H1 (cell line): Measurements from ENCODE around the gene KCNJ4. TPM values are rescaled to one million over a fixed set of nuclear protein-coding genes. Genes with fewer than 3 reads are reported as not detected.

Experiments
- CTCF ChIA-PET: fragments of 300-600 bp; sonication (Branson Sonifier 250); formaldehyde crosslinking; loops from one replicate; lab custom pipeline; 2021; ENCODE audit not compliant: partially characterized antibody; lab: Charles Lee
- POLR2A ChIA-PET: fragments of 300-600 bp; sonication (Branson Sonifier 250); formaldehyde crosslinking; loops from one replicate; lab custom pipeline; 2021; ENCODE audit warnings: inconsistent platforms; ENCODE audit not compliant: partially characterized antibody; lab: Charles Lee
- DNase-seq, 2 experiments: peaks; one replicate each; pipeline versions ENCODE4 v3.0.0 to v3.0.0-alpha.2; 2010 to 2022; ENCODE audit warnings: low spot score in 2 of 2, low read depth in 1 of 2, mixed read lengths in 1 of 2
- FAIRE-seq: peaks from 2 replicates; lab custom pipeline; 2011; peaks lifted over from hg19 to GRCh38; lab: Jason Lieb, UNC
- H2AFZ ChIP-seq: 2 replicates; pipeline ENCODE4 v1.8.1; 2012; ENCODE audit warnings: low read length, inconsistent platforms
- H2AK5ac ChIP-seq: 2 replicates; pipeline ENCODE4 v1.6.1; 2013; ENCODE audit warnings: low read depth, low read length
- H2BK120ac ChIP-seq: replicated peaks from 2 replicates; pipeline ENCODE3; 2013; ENCODE audit warnings: low read depth, low read length, inconsistent platforms
- H2BK12ac ChIP-seq: 2 replicates; pipeline ENCODE4 v1.6.1; 2013; ENCODE audit warnings: low read depth, low read length
- H2BK15ac ChIP-seq: 2 replicates; pipeline ENCODE4 v1.6.1; 2013; ENCODE audit warnings: low read length
- H2BK20ac ChIP-seq: 2 replicates; pipeline ENCODE4 v1.6.1; 2013; ENCODE audit warnings: low read length
- H2BK5ac ChIP-seq: 2 replicates; pipeline ENCODE4 v1.6.1; 2013; ENCODE audit warnings: low read depth, low read length
- H3K14ac ChIP-seq: 2 replicates; pipeline ENCODE4 v1.6.1; 2013; ENCODE audit warnings: inconsistent platforms; ENCODE audit not compliant: insufficient read length
- H3K18ac ChIP-seq: 2 replicates; pipeline ENCODE4 v1.6.1; 2013; ENCODE audit warnings: low read length; ENCODE audit errors: extremely low read depth
- H3K23ac ChIP-seq: 2 replicates; pipeline ENCODE4 v1.6.1; 2013; ENCODE audit warnings: inconsistent platforms; ENCODE audit not compliant: insufficient read length
- H3K23me2 ChIP-seq: 2 replicates; pipeline ENCODE4 v1.6.1; 2013; ENCODE audit warnings: low read depth, low read length
- H3K27ac ChIP-seq: 2 replicates; pipeline ENCODE4 v1.6.1; 2011; ENCODE audit warnings: low read depth, low read length, inconsistent platforms
- H3K27me3 ChIP-seq, 4 experiments: replicated peaks in 1 of 4; 1 replicate in 1 of 4; 2 replicates in 3 of 4; pipeline versions ENCODE4 v1.6.1 to v1.8.1; 2011 to 2013; ENCODE audit warnings: low read length in 3 of 4, mild to moderate bottlenecking in 3 of 4, inconsistent platforms in 2 of 4, mixed read lengths in 2 of 4, moderate library complexity in 1 of 4; ENCODE audit not compliant: control insufficient read depth in 3 of 4, insufficient read depth in 3 of 4; ENCODE audit errors: extremely low read depth in 1 of 4
- H3K36me3 ChIP-seq, 4 experiments: 2 replicates each; pipeline versions ENCODE4 v1.6.1 to v1.8.1; 2011 to 2013; ENCODE audit warnings: mild to moderate bottlenecking in 4 of 4, low read length in 3 of 4, moderate library complexity in 2 of 4, control low read depth in 1 of 4, inconsistent platforms in 1 of 4; ENCODE audit not compliant: insufficient read depth in 4 of 4, control insufficient read depth in 2 of 4
- H3K4ac ChIP-seq: replicated peaks from 2 replicates; pipeline ENCODE3; 2013; ENCODE audit warnings: low read length, low read depth, mixed read lengths, inconsistent platforms; ENCODE audit not compliant: insufficient read length
- H3K4me1 ChIP-seq, 4 experiments: replicated peaks in 1 of 4; 1 replicate in 1 of 4; 2 replicates in 3 of 4; pipeline versions ENCODE4 v1.6.1 to v1.8.1; 2011 to 2013; ENCODE audit warnings: low read length in 3 of 4, inconsistent platforms in 2 of 4, mixed read lengths in 1 of 4; ENCODE audit not compliant: insufficient read depth in 4 of 4, control insufficient read depth in 3 of 4
- H3K4me2 ChIP-seq, 2 experiments: 2 replicates each; pipeline versions ENCODE4 v1.6.1 to v1.8.1; 2011 to 2013; ENCODE audit warnings: low read depth in 2 of 2, low read length in 2 of 2, control low read depth in 1 of 2, inconsistent platforms in 1 of 2, mild to moderate bottlenecking in 1 of 2; ENCODE audit not compliant: insufficient read depth in 1 of 2
- H3K4me3 ChIP-seq, 4 experiments: fragments of 200-600, 300-600 bp in 1 of 4; sonication (generic), shearing (Covaris generic), sonication (Bioruptor Twin) in 1 of 4; 2 replicates each; pipeline versions ENCODE4 v1.5.1 to v1.8.1; 2011 to 2016; ENCODE audit warnings: low read length in 4 of 4, low read depth in 3 of 4, control low read depth in 2 of 4, inconsistent platforms in 2 of 4, mild to moderate bottlenecking in 2 of 4, mixed read lengths in 1 of 4, moderate library complexity in 1 of 4; ENCODE audit not compliant: insufficient read depth in 2 of 4; ENCODE audit errors: extremely low read depth in 1 of 4
- H3K56ac ChIP-seq: replicated peaks from 2 replicates; pipeline ENCODE3; 2013; ENCODE audit warnings: low read depth, mild to moderate bottlenecking, mixed read lengths, low read length, inconsistent platforms; ENCODE audit not compliant: insufficient read length
- H3K79me1 ChIP-seq: 2 replicates; pipeline ENCODE4 v1.6.1; 2013; ENCODE audit warnings: low read depth, low read length, control low read depth
- H3K79me2 ChIP-seq, 2 experiments: 2 replicates each; pipeline versions ENCODE4 v1.6.1 to v1.8.1; 2012 to 2013; ENCODE audit warnings: low read length in 2 of 2, mild to moderate bottlenecking in 2 of 2, inconsistent platforms in 1 of 2; ENCODE audit not compliant: insufficient read depth in 2 of 2, control insufficient read depth in 1 of 2
- H3K9ac ChIP-seq, 4 experiments: replicated peaks in 1 of 4; 1 replicate in 1 of 4; 2 replicates in 3 of 4; pipeline versions ENCODE4 v1.6.1 to v1.8.1; 2011 to 2013; ENCODE audit warnings: low read depth in 3 of 4, low read length in 3 of 4, control low read depth in 2 of 4, mild to moderate bottlenecking in 2 of 4, moderate library complexity in 2 of 4, inconsistent platforms in 1 of 4; ENCODE audit errors: extremely low read depth in 1 of 4
- H3K9me3 ChIP-seq, 2 experiments: 2 replicates each; pipeline versions ENCODE4 v1.6.1 to v1.8.1; 2012 to 2013; ENCODE audit warnings: mild to moderate bottlenecking in 2 of 2, moderate library complexity in 2 of 2, control low read depth in 1 of 2, inconsistent platforms in 1 of 2, low read depth in 1 of 2, low read length in 1 of 2, mixed read lengths in 1 of 2; ENCODE audit not compliant: insufficient read depth in 2 of 2
- H4K20me1 ChIP-seq, 2 experiments: replicated peaks in 1 of 2; 2 replicates each; pipeline versions ENCODE3 to v1.8.1; 2011 to 2013; ENCODE audit warnings: inconsistent platforms in 2 of 2, low read length in 2 of 2, mild to moderate bottlenecking in 1 of 2; ENCODE audit not compliant: insufficient read depth in 2 of 2, control insufficient read depth in 1 of 2
- H4K5ac ChIP-seq: 2 replicates; pipeline ENCODE4 v1.6.1; 2013; ENCODE audit warnings: low read length, low read depth, mixed read lengths, inconsistent platforms; ENCODE audit not compliant: insufficient read length
- H4K8ac ChIP-seq: 2 replicates; pipeline ENCODE4 v1.8.0; 2013; ENCODE audit warnings: mild to moderate bottlenecking, moderate library complexity, low read length, inconsistent platforms; ENCODE audit not compliant: insufficient read depth; ENCODE audit errors: extremely low read depth
- H4K91ac ChIP-seq: replicated peaks from 2 replicates; pipeline ENCODE3; 2013; ENCODE audit warnings: low read length, mixed read lengths, inconsistent platforms; ENCODE audit not compliant: insufficient read length
- CBX5 ChIP-seq: fragments of 300-800, 300-1000 bp; sonication (generic); IDR thresholded peaks from 2 replicates; pipeline ENCODE4 v1.7.1; 2016; ENCODE audit warnings: antibody characterized with exemption, low read length, low read depth
- CHD2 ChIP-seq: IDR thresholded peaks from 2 replicates; pipeline ENCODE4 v1.6.1; 2012; ENCODE audit warnings: low read length, improper control_type of control experiment
- CTCF ChIP-seq, 3 experiments: IDR thresholded peaks; 1 replicate in 2 of 3; 2 replicates in 1 of 3; pipeline versions ENCODE4 v1.5.1 to v1.6.1; 2011; ENCODE audit warnings: low read length in 3 of 3, mild to moderate bottlenecking in 3 of 3, inconsistent platforms in 2 of 3, low read depth in 1 of 3, moderate library complexity in 1 of 3; ENCODE audit not compliant: insufficient read depth in 1 of 3; ENCODE audit errors: control extremely low read depth in 1 of 3
- MAFK ChIP-seq: IDR thresholded peaks from 2 replicates; pipeline ENCODE4 v1.6.1; 2012; ENCODE audit warnings: low read depth, mild to moderate bottlenecking, improper control_type of control experiment, low read length
- NRF1 ChIP-seq: IDR thresholded peaks from 2 replicates; pipeline ENCODE4 v1.6.1; 2011; ENCODE audit warnings: mild to moderate bottlenecking, low read depth, low read length, improper control_type of control experiment
- POLR2A ChIP-seq, 2 experiments: IDR thresholded peaks; 1 replicate in 1 of 2; 2 replicates in 1 of 2; pipeline ENCODE4 v1.6.1; 2011; ENCODE audit warnings: low read depth in 2 of 2, low read length in 2 of 2, mild to moderate bottlenecking in 2 of 2; ENCODE audit errors: control extremely low read depth in 1 of 2
- RFX5 ChIP-seq: IDR thresholded peaks from 2 replicates; pipeline ENCODE4 v1.6.1; 2011; ENCODE audit warnings: low read depth, low read length, improper control_type of control experiment, borderline replicate concordance
- RXRA ChIP-seq: IDR thresholded peaks from 2 replicates; pipeline ENCODE4 v1.6.1; 2011; ENCODE audit warnings: low read depth, mild to moderate bottlenecking, low read length, moderate library complexity; ENCODE audit not compliant: insufficient read depth
- SIX5 ChIP-seq: IDR thresholded peaks from 2 replicates; pipeline ENCODE4 v1.6.1; 2011; ENCODE audit warnings: mild to moderate bottlenecking, low read depth, low read length
- SP1 ChIP-seq: IDR thresholded peaks from 2 replicates; pipeline ENCODE4 v1.6.1; 2011; ENCODE audit warnings: low read depth, low read length
- SRF ChIP-seq: IDR thresholded peaks from 2 replicates; pipeline ENCODE4 v1.6.1; 2011; ENCODE audit warnings: mild to moderate bottlenecking, low read depth, low read length, moderate library complexity
- TBP ChIP-seq: IDR thresholded peaks from 2 replicates; pipeline ENCODE4 v1.6.1; 2011; ENCODE audit warnings: low read depth, low read length, improper control_type of control experiment
- TCF12 ChIP-seq: IDR thresholded peaks from 2 replicates; pipeline ENCODE4 v1.6.1; 2011; ENCODE audit warnings: low read depth, mild to moderate bottlenecking, low read length
- WGBS, 2 experiments: shearing (Covaris generic) in 1 of 2; methylation state at CpG; one replicate each; pipeline versions ENCODE4 v1.1.6 to v1.1.7; 2013 to 2015; ENCODE audit warnings: low lambda C conversion rate in 2 of 2, mixed read lengths in 2 of 2, inconsistent platforms in 1 of 2, low coverage in 1 of 2, missing lambda C conversion rate in 1 of 2; ENCODE audit not compliant: insufficient replicate concordance in 2 of 2, insufficient coverage in 1 of 2, insufficient read length in 1 of 2; ENCODE audit errors: extremely low coverage in 1 of 2, missing lambda C conversion rate in 1 of 2; 5-methylcytosine and 5-hydroxymethylcytosine counted together
- polyA plus RNA-seq, 7 experiments: library from polyadenylated mRNA; depleted of rRNA in 3 of 7; stranded (reverse) in 5 of 7; unstranded in 2 of 7; fragments of >200 nt in 5 of 7; fragments of 200-250 nt in 2 of 7; gene quantifications; 1 replicate in 5 of 7; 2 replicates in 1 of 7; 4 replicates in 1 of 7; pipeline versions ENCODE4 v1.2.1 to v1.2.3, GENCODE V29; 2011 to 2013; ENCODE audit warnings: missing spikeins in 2 of 7, mixed read lengths in 2 of 7
- total RNA-seq: library from RNA; stranded (reverse); fragmentation: NEBNext Ultra II Directional; extraction: Animal tissue kit (Norgen Biotek cat#: 25700); gene quantifications from 2 replicates; pipeline ENCODE4 v1.2.1, GENCODE V29; 2021

The KCNJ4 gene
- total and polyA plus RNA-seq, 2 of the 8 experiments (the other 6 are each of a cell fraction or from before 2014, with no cell fraction given) = 1.4 to 2.2 TPM

- Histone ChIP-seq H3K27ac (no peak overlapping the region), H2BK5ac (no peak overlapping the region), H4K5ac (no peak overlapping the region), H3K79me1 (no peaks in the 10 kb centered on the region), H2AFZ (no peak overlapping the region), H2AK5ac (no peak overlapping the region), H3K9ac (no peak overlapping the region), H3K18ac (no peak overlapping the region), H2BK120ac (no peak overlapping the region), H3K23me2 (peaks cover 9% of the 10 kb centered on the region; the same call in 1 of the 2 replicates), H3K23ac (no peak overlapping the region), H4K20me1 (no peaks in the 10 kb centered on the region), H3K4me2 (no peak overlapping the region), H3K4ac (no peak overlapping the region), H2BK15ac (no peak overlapping the region), H3K56ac (no peak overlapping the region), H2BK20ac (no peak overlapping the region), H3K9me3 (no peaks in the 10 kb centered on the region), H3K27me3 (peaks cover 0 to 24% (median 12%) of the 10 kb centered on the region in 4 experiments; a peak in 6 of 7 replicates), H3K14ac (no peak overlapping the region), H2BK12ac (no peak overlapping the region), H3K79me2 (no peaks in the 10 kb centered on the region), H4K91ac (no peak overlapping the region), H3K4me3 (no peak overlapping the region), H3K4me1 (peaks cover 0 to 9% (median 6%) of the 10 kb centered on the region in 4 experiments; a peak in 5 of 7 replicates), H3K36me3 (no peaks in the 10 kb centered on the region), H4K8ac (no peak overlapping the region)
- FAIRE-seq (no peak), DNase-seq (no peak)
- ChIA-PET POLR2A (interaction anchor here (1.6 to 40.8 kb wide), 3 partner anchors 9 to 20 kb away, joined by 5 to 1102 read pairs (median 5); no protein-coding TSS in a partner anchor), CTCF (interaction anchor here (1.1 to 2.6 kb wide), 8 partner anchors 8 to 102 kb away, joined by 3 to 11 read pairs (median 6); no protein-coding TSS in a partner anchor)
- 97% methylated on average over 6 of the region's 6 CpGs; no CpG with 5 or more reads in 1 of the 2 experiments for WGBS, 2 experiments
- TF ChIP-seq POLR2A (IDR thresholded peaks at IDR 0.05; ENCODE audit: control extremely low read depth in 1 of 2, low read depth in 2 of 2, low read length in 2 of 2) (no peak), TBP (no peak), CBX5 (no peak), SP1 (no peak), SRF (no peak), MAFK (no peak), NRF1 (no peak), CHD2 (no peak), CTCF (IDR thresholded peaks at IDR 0.05; ENCODE audit: control extremely low read depth in 1 of 3, insufficient read depth in 1 of 3, low read depth in 1 of 3, low read length in 3 of 3) (no peak), RFX5 (no peak), RXRA (no peak), TCF12 (no peak), SIX5 (no peak)
Measured at GRCh38 chr22:38469306-38469781, 14.3 kb upstream of the KCNJ4 start.
